GM12865 (cell line): ENCODE results near the gene PTPRE.

Experiments used
- DNase-seq: peaks from one replicate; pipeline ENCODE4 v3.0.0; 2010; ENCODE audit warnings: low read depth
- H3K4me3 ChIP-seq: 2 replicates; pipeline ENCODE4 v1.5.1; 2011; ENCODE audit warnings: mild to moderate bottlenecking, low read depth, low read length, control low read depth
- CTCF ChIP-seq: IDR thresholded peaks from 2 replicates; pipeline ENCODE4 v1.5.1; 2011; ENCODE audit warnings: low read length, control low read depth, low read depth, inconsistent platforms; ENCODE audit not compliant: insufficient read depth; ENCODE audit errors: missing control alignments

The PTPRE gene

GRCh38 chr10:128077155-128077875 lies 170.4 kb downstream of the PTPRE start:
- H3K4me3 ChIP-seq, result no peak overlapping the region
- no peak for TF ChIP-seq CTCF
- no peak for DNase-seq

- peak; percentile 78 for TF ChIP-seq CTCF
- peak; percentile 36 for DNase-seq
- no peak overlapping the region for H3K4me3 ChIP-seq
Observed at GRCh38 chr10:128078136-128078969, 171.4 kb downstream of the PTPRE start.

- TF ChIP-seq CTCF, result no peak
- no peak overlapping the region for H3K4me3 ChIP-seq
- no peak for DNase-seq
Observed at GRCh38 chr10:128080231-128080630, 173.3 kb downstream of the PTPRE start.

- H3K4me3 ChIP-seq, result no peak overlapping the region
- DNase-seq, result no peak
- TF ChIP-seq CTCF, result no peak
Observed at GRCh38 chr10:128080641-128081040, 173.7 kb downstream of the PTPRE start.

- no peak overlapping the region for H3K4me3 ChIP-seq
- no peak for TF ChIP-seq CTCF
Observed at GRCh38 chr10:128081222-128081621, 174.3 kb downstream of the PTPRE start.

GRCh38 chr10:128081720-128082119 lies 174.8 kb downstream of the PTPRE start:
- H3K4me3 ChIP-seq, result no peak overlapping the region
- TF ChIP-seq CTCF, result no peak
- no peak for DNase-seq

More at GRCh38 chr10:128081222-128081621, 174.3 kb downstream of the PTPRE start:
- no peak for DNase-seq
